Endothelial cell of umbilical vein (primary cell): ENCODE measurements around the gene FGFR4. TPM values are rescaled to one million over a fixed set of nuclear protein-coding genes. Genes with fewer than 3 reads are reported as not detected.

Experiments used
- BruUV-seq: library from RNA; stranded (reverse); fragments of 400-500 nt; replicated peaks from 2 replicates; lab custom pipeline; 2021; lab: Mats Ljungman, UMichigan
- CTCF ChIA-PET: fragments of 300-600, 350-600 bp; sonication (Branson Sonifier 250); formaldehyde crosslinking; loops from one replicate; lab custom pipeline; 2021; ENCODE audit warnings: antibody characterized with exemption, inconsistent platforms; lab: Charles Lee
- POLR2A ChIA-PET: fragments of 300-600, 350-600 bp; sonication (Branson Sonifier 250); formaldehyde crosslinking; loops from one replicate; lab custom pipeline; 2021; ENCODE audit warnings: antibody characterized with exemption, inconsistent platforms; lab: Charles Lee
- DNase-seq: peaks from one replicate; pipeline ENCODE4 v3.0.0-alpha.2; 2011; ENCODE audit warnings: low read depth, low spot score
- FAIRE-seq: peaks from 2 replicates; lab custom pipeline; 2011; peaks lifted over from hg19 to GRCh38; lab: Jason Lieb, UNC
- H2AFZ ChIP-seq: 2 replicates; pipeline ENCODE4 v1.6.0; 2012; ENCODE audit warnings: low read depth, low read length, control low read depth, inconsistent platforms
- H3K27ac ChIP-seq: 2 replicates; pipeline ENCODE4 v1.5.1; 2011; ENCODE audit warnings: low read depth, mild to moderate bottlenecking, control low read depth, low read length, moderate library complexity; ENCODE audit not compliant: insufficient read depth
- H3K27me3 ChIP-seq, 2 experiments: 2 replicates each; pipeline versions ENCODE4 v1.6.0 to v1.6.1; 2011; ENCODE audit warnings: low read length in 2 of 2, mixed read lengths in 1 of 2; ENCODE audit not compliant: control insufficient read depth in 2 of 2, insufficient read depth in 2 of 2
- H3K36me3 ChIP-seq, 2 experiments: 2 replicates in 1 of 2; 3 replicates in 1 of 2; pipeline ENCODE4 v1.5.1; 2011; ENCODE audit warnings: low read length in 2 of 2, mild to moderate bottlenecking in 1 of 2, moderate library complexity in 1 of 2; ENCODE audit not compliant: control insufficient read depth in 2 of 2, insufficient read depth in 2 of 2; ENCODE audit errors: extremely low read depth in 1 of 2
- H3K4me1 ChIP-seq: 3 replicates; pipeline ENCODE4 v1.5.1; 2011; ENCODE audit warnings: mild to moderate bottlenecking, low read length; ENCODE audit not compliant: control insufficient read depth, insufficient read depth; ENCODE audit errors: extremely low read depth
- H3K4me2 ChIP-seq: 2 replicates; pipeline ENCODE4 v1.6.1; 2011; ENCODE audit warnings: low read length, control low read depth, mixed read lengths; ENCODE audit not compliant: insufficient read depth
- H3K4me3 ChIP-seq, 3 experiments: fragments of 200-600 bp in 1 of 3; sonication (generic), shearing (Covaris generic) in 1 of 3; replicated peaks in 1 of 3; 2 replicates each; pipeline ENCODE4 v1.5.1; 2011 to 2016; ENCODE audit warnings: control low read depth in 3 of 3, low read length in 3 of 3, mild to moderate bottlenecking in 2 of 3, inconsistent platforms in 1 of 3, low read depth in 1 of 3, moderate library complexity in 1 of 3; ENCODE audit not compliant: insufficient read depth in 1 of 3
- H3K79me2 ChIP-seq: 2 replicates; pipeline ENCODE4 v1.6.0; 2012; ENCODE audit warnings: low read length, inconsistent platforms; ENCODE audit not compliant: control insufficient read depth, insufficient read depth
- H3K9ac ChIP-seq: replicated peaks from 2 replicates; pipeline ENCODE3; 2011; ENCODE audit warnings: low read length, control low read depth; ENCODE audit not compliant: insufficient read depth; ENCODE audit errors: extremely low read depth
- H3K9me1 ChIP-seq: replicated peaks from 3 replicates; pipeline ENCODE4 v1.6.0; 2011; ENCODE audit warnings: mild to moderate bottlenecking, low read length; ENCODE audit not compliant: control insufficient read depth, insufficient read depth; ENCODE audit errors: extremely low read depth
- H3K9me3 ChIP-seq: replicated peaks from 2 replicates; pipeline ENCODE4 v1.5.1; 2012; ENCODE audit warnings: low read length, inconsistent platforms; ENCODE audit not compliant: control insufficient read depth, insufficient read depth
- H4K20me1 ChIP-seq: replicated peaks from 2 replicates; pipeline ENCODE3; 2011; ENCODE audit warnings: mild to moderate bottlenecking, low read length; ENCODE audit not compliant: control insufficient read depth, insufficient read depth; ENCODE audit errors: extremely low read depth
- EZH2 ChIP-seq: IDR thresholded peaks from 2 replicates; pipeline ENCODE4 v1.6.1; 2012; ENCODE audit warnings: borderline replicate concordance, low read depth, mild to moderate bottlenecking, moderate library complexity, low read length, inconsistent platforms; ENCODE audit not compliant: severe bottlenecking
- FOS ChIP-seq: IDR thresholded peaks from 2 replicates; pipeline ENCODE4 v1.6.1; 2011; ENCODE audit warnings: mild to moderate bottlenecking, low read length, moderate library complexity, borderline replicate concordance; ENCODE audit not compliant: insufficient read depth
- GATA2 ChIP-seq: IDR thresholded peaks from 2 replicates; pipeline ENCODE4 v1.7.0; 2011; ENCODE audit warnings: low read depth, mild to moderate bottlenecking, moderate library complexity, mixed read lengths, low read length; ENCODE audit not compliant: insufficient read length, insufficient read depth
- JUN ChIP-seq: IDR thresholded peaks from 2 replicates; pipeline ENCODE4 v1.6.1; 2011; ENCODE audit warnings: borderline replicate concordance, low read depth; ENCODE audit not compliant: insufficient read length, insufficient read depth
- MYC ChIP-seq: IDR thresholded peaks from one replicate; pipeline ENCODE4 v1.6.1; 2011; ENCODE audit warnings: mild to moderate bottlenecking, low read depth, low read length
- POLR2A ChIP-seq: IDR thresholded peaks from 2 replicates; pipeline ENCODE4 v1.6.1; 2012; ENCODE audit warnings: low read depth, mild to moderate bottlenecking, control low read depth, low read length
- POLR2AphosphoS5 ChIP-seq: IDR thresholded peaks from 2 replicates; pipeline ENCODE4 v1.6.1; 2012; ENCODE audit warnings: low read depth, mild to moderate bottlenecking, control low read depth, low read length, moderate library complexity; ENCODE audit not compliant: insufficient read depth
- dilution Hi-C: fragments of 300-500 bp; cut with MboI; formaldehyde crosslinking; loops from one replicate; pipeline ENCODE4 v1.15.0; 2019; ENCODE audit warnings: low sequenced_read_pairs; ENCODE audit not compliant: extremely low pct_ligation_motif_present
- intact Hi-C: fragments of 100-400 bp; cut with micrococcal nuclease; formaldehyde crosslinking; loops from one replicate; pipeline ENCODE4 v1.10.0; 2022
- polyA plus RNA-seq, 4 experiments: library from polyadenylated mRNA; depleted of rRNA in 3 of 4; stranded (reverse) in 3 of 4; unstranded in 1 of 4; fragments of >200 nt; gene quantifications; 2 replicates each; pipeline versions ENCODE4 v1.2.1 to v1.2.3, GENCODE V29; 2011 to 2012; ENCODE audit warnings: missing spikeins in 1 of 4
- total RNA-seq: library from RNA; stranded (reverse); gene quantifications from 2 replicates; pipeline ENCODE4 v1.2.3, GENCODE V29; 2021
- TF ChIP-seq, protein P1 (sequence below): IDR thresholded peaks from 2 replicates; pipeline ENCODE4 v1.6.1; 2011; ENCODE audit not compliant: insufficient read depth, insufficient read length
- TF ChIP-seq, protein P2 (sequence below), 2 donors: IDR thresholded peaks; 1 replicate in 1 of 2; 2 replicates in 1 of 2; pipeline ENCODE4 v1.5.1; 2011; ENCODE audit warnings: low read length in 2 of 2, mild to moderate bottlenecking in 2 of 2, moderate library complexity in 2 of 2, control low read depth in 1 of 2, inconsistent platforms in 1 of 2, low read depth in 1 of 2; ENCODE audit not compliant: insufficient read depth in 1 of 2; ENCODE audit errors: extremely low read depth in 1 of 2

Gene FGFR4
- total and polyA plus RNA-seq, 2 donors (not counting 3 experiments of a cell fraction or from before 2014, with no cell fraction given): 1.9 to 2.9 TPM

DNA sequence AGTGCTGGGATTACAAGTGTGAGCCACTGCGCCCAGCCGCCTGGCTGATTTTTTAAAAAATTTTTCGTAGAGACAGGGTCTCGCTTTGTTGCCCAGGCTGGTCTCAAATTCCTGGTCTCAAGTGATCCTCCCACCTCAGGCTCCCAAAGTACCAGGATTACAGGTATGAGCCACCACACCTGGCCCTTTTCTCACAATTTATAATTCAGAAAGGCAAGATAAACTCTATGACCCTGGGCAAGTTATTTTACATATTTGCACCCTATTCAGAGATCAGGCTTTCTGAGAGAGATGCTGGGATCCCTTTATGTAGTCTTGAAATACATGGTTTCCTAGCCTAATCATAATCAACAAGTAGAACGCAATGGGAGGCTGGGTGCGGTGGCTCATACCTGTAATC is 43.6 kb upstream of the FGFR4 start:
- no peaks in the 10 kb centered on the region for H4K20me1 ChIP-seq
- POLR2A ChIA-PET: no interaction called here

More for the DNA sequence above, 43.6 kb upstream of the FGFR4 start:
- intact Hi-C loops (no loop called here), dilution Hi-C loops (no loop called here)
- Histone ChIP-seq H3K79me2 (peaks cover 2% of the 10 kb centered on the region), H2AFZ (no peak overlapping the region), H3K27ac (no peak overlapping the region), H3K4me1 (peaks cover 8% of the 10 kb centered on the region), H3K27me3 (no peaks in the 10 kb centered on the region), H3K9me3 (no peaks in the 10 kb centered on the region), H3K4me2 (no peak overlapping the region), H3K9ac (no peak overlapping the region), H3K36me3 (peaks cover 3 to 6% of the 10 kb centered on the region in 2 experiments), H3K4me3 (no peak overlapping the region), H3K9me1 (no peaks in the 10 kb centered on the region)
- FAIRE-seq (no peak), DNase-seq (no peak)
- TF ChIP-seq MYC (no peak), POLR2AphosphoS5 (no peak), JUN (no peak), FOS (no peak), EZH2 (no peak), GATA2 (no peak), POLR2A (no peak)
- TF ChIP-seq, protein P1, sequence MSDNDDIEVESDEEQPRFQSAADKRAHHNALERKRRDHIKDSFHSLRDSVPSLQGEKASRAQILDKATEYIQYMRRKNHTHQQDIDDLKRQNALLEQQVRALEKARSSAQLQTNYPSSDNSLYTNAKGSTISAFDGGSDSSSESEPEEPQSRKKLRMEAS: no peak
- TF ChIP-seq, protein P2, sequence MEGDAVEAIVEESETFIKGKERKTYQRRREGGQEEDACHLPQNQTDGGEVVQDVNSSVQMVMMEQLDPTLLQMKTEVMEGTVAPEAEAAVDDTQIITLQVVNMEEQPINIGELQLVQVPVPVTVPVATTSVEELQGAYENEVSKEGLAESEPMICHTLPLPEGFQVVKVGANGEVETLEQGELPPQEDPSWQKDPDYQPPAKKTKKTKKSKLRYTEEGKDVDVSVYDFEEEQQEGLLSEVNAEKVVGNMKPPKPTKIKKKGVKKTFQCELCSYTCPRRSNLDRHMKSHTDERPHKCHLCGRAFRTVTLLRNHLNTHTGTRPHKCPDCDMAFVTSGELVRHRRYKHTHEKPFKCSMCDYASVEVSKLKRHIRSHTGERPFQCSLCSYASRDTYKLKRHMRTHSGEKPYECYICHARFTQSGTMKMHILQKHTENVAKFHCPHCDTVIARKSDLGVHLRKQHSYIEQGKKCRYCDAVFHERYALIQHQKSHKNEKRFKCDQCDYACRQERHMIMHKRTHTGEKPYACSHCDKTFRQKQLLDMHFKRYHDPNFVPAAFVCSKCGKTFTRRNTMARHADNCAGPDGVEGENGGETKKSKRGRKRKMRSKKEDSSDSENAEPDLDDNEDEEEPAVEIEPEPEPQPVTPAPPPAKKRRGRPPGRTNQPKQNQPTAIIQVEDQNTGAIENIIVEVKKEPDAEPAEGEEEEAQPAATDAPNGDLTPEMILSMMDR (IDR thresholded peaks at IDR 0.05; ENCODE audit: extremely low read depth in 1 of 2, insufficient read depth in 1 of 2, low read depth in 1 of 2, low read length in 2 of 2): no peak
- BruUV-seq: no TSS peak
- CTCF ChIA-PET: interaction anchor here (0.6 to 2.0 kb wide), 4 partner anchors 28 to 382 kb away, joined by 4 to 16 read pairs (median 5); no protein-coding TSS in a partner anchor
